Measurements from ENCODE around the gene GALNT9.
A peak's percentile ranks its signal among the peaks of the same experiment; 100 is the strongest.
"Not testable (repeated sequence)": the region's sequence is repeated elsewhere in the genome, so short reads cannot be mapped to it uniquely, and the experiment has no call there.

Gene GALNT9

DNA sequence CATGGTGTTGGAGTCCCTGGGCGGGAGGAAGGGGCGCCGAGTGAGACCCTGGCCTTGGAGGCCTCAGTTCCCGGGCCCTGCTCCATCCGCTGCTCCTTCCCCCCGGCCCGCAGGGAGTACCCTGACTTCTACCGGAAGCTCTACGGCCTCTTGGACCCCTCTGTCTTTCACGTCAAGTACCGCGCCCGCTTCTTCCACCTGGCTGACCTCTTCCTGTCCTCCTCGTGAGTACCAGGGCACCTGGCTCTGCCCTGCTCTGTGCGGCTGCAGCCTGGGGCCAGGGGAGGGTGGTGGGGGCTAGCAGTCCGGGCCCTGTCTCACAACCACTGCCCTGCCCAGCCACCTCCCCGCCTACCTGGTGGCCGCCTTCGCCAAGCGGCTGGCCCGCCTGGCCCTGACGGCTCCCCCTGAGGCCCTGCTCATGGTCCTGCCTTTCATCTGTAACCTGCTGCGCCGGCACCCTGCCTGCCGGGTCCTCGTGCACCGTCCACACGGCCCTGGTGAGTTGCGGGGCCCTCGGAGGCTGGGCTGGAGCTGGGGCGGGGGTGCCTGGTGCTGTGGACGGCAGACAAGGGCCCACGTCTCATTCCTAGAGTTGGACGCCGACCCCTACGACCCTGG is 178.1 kb downstream of the GALNT9 start:
- H3K27ac ChIP-seq (replicated peaks; ENCODE audit: low read length) = no peak overlapping the region
- no peak overlapping the region for H2AFZ ChIP-seq (ENCODE audit: low read length)
- no peak overlapping the region for H3K9ac ChIP-seq (ENCODE audit: low read depth, low read length, poor library complexity)
- H2AK5ac ChIP-seq (ENCODE audit: low read depth, low read length) = no peak overlapping the region
- H2BK120ac ChIP-seq (ENCODE audit: low read depth, low read length) = no peak overlapping the region
- no peak overlapping the region for H4K91ac ChIP-seq (ENCODE audit: low read depth, low read length, poor library complexity)
- H4K8ac ChIP-seq (ENCODE audit: low read depth, low read length) = no peak overlapping the region
- peaks cover 11% of the 10 kb centered on the region for H3K79me1 ChIP-seq (ENCODE audit: low read depth, low read length)
- DNase-seq (ENCODE audit: low spot score) = no peak
- H3K18ac ChIP-seq (ENCODE audit: low read length) = no peak overlapping the region
- H3K4me2 ChIP-seq (ENCODE audit: insufficient read depth, low read length, poor library complexity, severe bottlenecking) = no peak overlapping the region
- H3K14ac ChIP-seq (ENCODE audit: low read length) = no peak overlapping the region
- H3K4ac ChIP-seq (ENCODE audit: low read length) = no peak overlapping the region
- H2BK5ac ChIP-seq (ENCODE audit: low read length) = no peak overlapping the region
- no peak overlapping the region for H2BK15ac ChIP-seq (ENCODE audit: low read length)
- no peak overlapping the region for H3K4me3 ChIP-seq (ENCODE audit: low read length in 2 of 2)
- H3K27me3 ChIP-seq (ENCODE audit: control insufficient read depth in 3 of 3, insufficient read depth in 3 of 3, low read depth in 1 of 3, low read length in 3 of 3) = no peaks in the 10 kb centered on the region
- H3K4me1 ChIP-seq (ENCODE audit: control insufficient read depth in 2 of 2, insufficient read depth in 1 of 2, low read depth in 1 of 2, low read length in 2 of 2) = peaks cover 6 to 9% of the 10 kb centered on the region in 2 donors
- no peak overlapping the region for H2BK12ac ChIP-seq (ENCODE audit: low read length)
- H3K36me3 ChIP-seq (replicated peaks in 1 of 2; ENCODE audit: control insufficient read depth in 2 of 2, insufficient read depth in 2 of 2, low read length in 2 of 2) = peaks cover 23 to 36% of the 10 kb centered on the region in 2 donors
- H3K9me3 ChIP-seq (replicated peaks in 1 of 2; ENCODE audit: control insufficient read depth in 2 of 2, insufficient read depth in 1 of 2, low read depth in 1 of 2, low read length in 2 of 2) = peaks cover 3 to 7% of the 10 kb centered on the region in 2 donors
- WGBS, 2 donors (ENCODE audit: extremely low coverage in 2 of 2, insufficient read length in 2 of 2, insufficient replicate concordance in 1 of 2) = no CpG with 5 or more reads among the region's 36 CpGs
- H3K23ac ChIP-seq (ENCODE audit: low read depth, low read length, poor library complexity) = peak overlapping the region; percentile 43

DNA sequence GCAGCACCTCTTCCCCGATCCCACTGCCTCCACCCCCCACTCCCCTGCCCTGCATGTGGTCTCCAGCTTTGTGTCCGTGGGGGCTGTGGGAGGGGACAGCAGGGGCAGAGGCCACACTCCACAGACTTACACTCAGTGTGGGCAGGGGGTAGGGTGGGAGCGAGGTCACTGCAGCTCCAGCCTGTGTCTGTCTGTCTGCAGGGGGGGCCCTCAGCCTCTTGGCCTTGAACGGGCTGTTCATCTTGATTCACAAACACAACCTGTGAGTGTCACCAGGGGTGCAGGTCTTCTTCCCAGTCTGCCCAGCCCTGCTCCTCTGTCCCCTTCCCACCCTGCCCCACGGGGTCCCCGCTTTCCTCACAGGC is 178.6 kb downstream of the GALNT9 start:
- no peak for DNase-seq (ENCODE audit: low spot score)
- no peak overlapping the region for H3K9ac ChIP-seq (ENCODE audit: low read depth, low read length, poor library complexity)
- no peak overlapping the region for H4K91ac ChIP-seq (ENCODE audit: low read depth, low read length, poor library complexity)
- no peak overlapping the region for H2AK5ac ChIP-seq (ENCODE audit: low read depth, low read length)
- H3K27ac ChIP-seq (replicated peaks; ENCODE audit: low read length) = no peak overlapping the region
- peaks cover 2 to 3% of the 10 kb centered on the region in 2 donors for H3K9me3 ChIP-seq (replicated peaks in 1 of 2; ENCODE audit: control insufficient read depth in 2 of 2, insufficient read depth in 1 of 2, low read depth in 1 of 2, low read length in 2 of 2)
- no peak overlapping the region for H4K8ac ChIP-seq (ENCODE audit: low read depth, low read length)
- H2AFZ ChIP-seq (ENCODE audit: low read length) = no peak overlapping the region
- H2BK5ac ChIP-seq (ENCODE audit: low read length) = no peak overlapping the region
- WGBS, 2 donors (ENCODE audit: extremely low coverage in 2 of 2, insufficient read length in 2 of 2, insufficient replicate concordance in 1 of 2) = no CpG with 5 or more reads among the region's 6 CpGs
- peaks cover 11% of the 10 kb centered on the region for H3K79me1 ChIP-seq (ENCODE audit: low read depth, low read length)
- H3K36me3 ChIP-seq (replicated peaks in 1 of 2; ENCODE audit: control insufficient read depth in 2 of 2, insufficient read depth in 2 of 2, low read length in 2 of 2) = peaks cover 18 to 40% of the 10 kb centered on the region in 2 donors
- H2BK15ac ChIP-seq (ENCODE audit: low read length) = no peak overlapping the region
- H3K23ac ChIP-seq (ENCODE audit: low read depth, low read length, poor library complexity) = no peak overlapping the region
- H3K4me1 ChIP-seq (ENCODE audit: control insufficient read depth in 2 of 2, insufficient read depth in 1 of 2, low read depth in 1 of 2, low read length in 2 of 2) = peaks cover 6% of the 10 kb centered on the region in 2 donors
- no peak overlapping the region for H3K14ac ChIP-seq (ENCODE audit: low read length)
- H2BK12ac ChIP-seq (ENCODE audit: low read length) = no peak overlapping the region
- no peak overlapping the region for H3K18ac ChIP-seq (ENCODE audit: low read length)
- H3K4me3 ChIP-seq (ENCODE audit: low read length in 2 of 2) = no peak overlapping the region
- no peak overlapping the region for H3K4me2 ChIP-seq (ENCODE audit: insufficient read depth, low read length, poor library complexity, severe bottlenecking)
- H3K27me3 ChIP-seq (ENCODE audit: control insufficient read depth in 3 of 3, insufficient read depth in 3 of 3, low read depth in 1 of 3, low read length in 3 of 3) = no peaks in the 10 kb centered on the region
- H3K4ac ChIP-seq (ENCODE audit: low read length) = no peak overlapping the region
- no peak overlapping the region for H2BK120ac ChIP-seq (ENCODE audit: low read depth, low read length)

DNA sequence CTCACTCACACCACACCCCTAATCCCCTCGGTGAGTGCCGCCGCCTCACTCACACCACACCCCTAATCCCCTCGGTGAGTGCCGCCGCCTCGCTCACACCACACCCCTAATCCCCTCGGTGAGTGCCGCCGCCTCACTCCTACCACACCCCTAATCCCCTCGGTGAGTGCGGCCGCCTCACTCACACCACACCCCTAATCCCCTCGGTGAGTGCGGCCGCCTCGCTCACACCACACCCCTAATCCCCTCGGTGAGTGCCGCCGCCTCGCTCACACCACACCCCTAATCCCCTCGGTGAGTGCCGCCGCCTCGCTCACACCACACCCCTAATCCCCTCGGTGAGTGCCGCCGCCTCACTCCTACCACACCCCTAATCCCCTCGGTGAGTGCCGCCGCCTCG is 179.9 kb downstream of the GALNT9 start:
- not testable (repeated sequence) for H3K4me3 ChIP-seq (ENCODE audit: low read length in 2 of 2); H2BK5ac ChIP-seq (ENCODE audit: low read length); H3K4me2 ChIP-seq (ENCODE audit: insufficient read depth, low read length, poor library complexity, severe bottlenecking); DNase-seq (ENCODE audit: low spot score); H3K18ac ChIP-seq (ENCODE audit: low read length); H3K4ac ChIP-seq (ENCODE audit: low read length); H2BK12ac ChIP-seq (ENCODE audit: low read length); H3K27me3 ChIP-seq (ENCODE audit: control insufficient read depth in 3 of 3, insufficient read depth in 3 of 3, low read depth in 1 of 3, low read length in 3 of 3); H2BK120ac ChIP-seq (ENCODE audit: low read depth, low read length); H2AK5ac ChIP-seq (ENCODE audit: low read depth, low read length); H4K8ac ChIP-seq (ENCODE audit: low read depth, low read length); H2AFZ ChIP-seq (ENCODE audit: low read length); H3K27ac ChIP-seq (replicated peaks; ENCODE audit: low read length); H3K14ac ChIP-seq (ENCODE audit: low read length); H3K9me3 ChIP-seq (replicated peaks in 1 of 2; ENCODE audit: control insufficient read depth in 2 of 2, insufficient read depth in 1 of 2, low read depth in 1 of 2, low read length in 2 of 2); H2BK15ac ChIP-seq (ENCODE audit: low read length); H4K91ac ChIP-seq (ENCODE audit: low read depth, low read length, poor library complexity); H3K9ac ChIP-seq (ENCODE audit: low read depth, low read length, poor library complexity)
- peaks cover 18% of the 10 kb centered on the region for H3K79me1 ChIP-seq (ENCODE audit: low read depth, low read length)
- peaks cover 11 to 12% of the 10 kb centered on the region in 2 donors for H3K4me1 ChIP-seq (ENCODE audit: control insufficient read depth in 2 of 2, insufficient read depth in 1 of 2, low read depth in 1 of 2, low read length in 2 of 2)
- peak overlapping the region; percentile 22 for H3K23ac ChIP-seq (ENCODE audit: low read depth, low read length, poor library complexity)
- no CpG with 5 or more reads among the region's 32 CpGs for WGBS, 2 donors (ENCODE audit: extremely low coverage in 2 of 2, insufficient read length in 2 of 2, insufficient replicate concordance in 1 of 2)
- peaks cover 14 to 45% of the 10 kb centered on the region in 2 donors for H3K36me3 ChIP-seq (replicated peaks in 1 of 2; ENCODE audit: control insufficient read depth in 2 of 2, insufficient read depth in 2 of 2, low read length in 2 of 2)

DNA sequence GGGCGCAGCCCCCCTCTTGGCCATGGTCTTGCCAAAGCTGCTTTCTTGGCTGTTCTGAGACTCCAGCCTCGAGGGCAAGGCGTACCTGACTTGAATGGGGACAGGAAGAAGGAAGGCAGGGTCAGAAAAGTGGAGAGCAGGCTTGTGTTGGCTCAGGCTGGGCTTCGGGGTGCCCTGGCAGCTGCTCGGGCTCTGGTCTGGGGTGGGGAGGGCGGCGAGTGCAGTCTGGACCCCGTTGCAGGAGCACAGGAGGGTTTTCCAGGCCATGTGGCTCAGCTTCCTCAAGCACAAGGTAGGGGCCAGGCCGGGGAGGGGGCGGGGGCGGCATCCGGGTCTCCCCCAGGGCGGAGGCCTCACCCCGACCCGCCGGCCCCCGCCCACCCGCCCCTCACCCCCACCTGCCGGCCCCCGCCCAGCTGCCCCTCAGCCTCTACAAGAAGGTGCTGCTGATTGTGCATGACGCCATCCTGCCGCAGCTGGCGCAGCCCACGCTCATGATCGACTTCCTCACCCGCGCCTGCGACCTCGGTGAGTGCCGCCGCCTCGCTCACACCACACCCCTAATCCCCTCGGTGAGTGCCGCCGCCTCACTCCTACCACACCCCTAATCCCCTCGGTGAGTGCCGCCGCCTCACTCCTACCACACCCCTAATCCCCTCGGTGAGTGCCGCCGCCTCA is 180.9 kb downstream of the GALNT9 start:
- Histone ChIP-seq H3K14ac (ENCODE audit: low read length) (no peak overlapping the region), H3K9me3 (replicated peaks in 1 of 2; ENCODE audit: control insufficient read depth in 2 of 2, insufficient read depth in 1 of 2, low read depth in 1 of 2, low read length in 2 of 2) (peaks cover 0 to 3% of the 10 kb centered on the region in 2 donors), H4K91ac (ENCODE audit: low read depth, low read length, poor library complexity) (no peak overlapping the region), H3K4me2 (ENCODE audit: insufficient read depth, low read length, poor library complexity, severe bottlenecking) (no peak overlapping the region), H2BK12ac (ENCODE audit: low read length) (no peak overlapping the region), H3K4me3 (ENCODE audit: low read length in 2 of 2) (no peak overlapping the region), H3K23ac (ENCODE audit: low read depth, low read length, poor library complexity) (no peak overlapping the region), H2AK5ac (ENCODE audit: low read depth, low read length) (no peak overlapping the region), H3K79me1 (ENCODE audit: low read depth, low read length) (peaks cover 21% of the 10 kb centered on the region), H2BK15ac (ENCODE audit: low read length) (no peak overlapping the region), H3K27ac (replicated peaks; ENCODE audit: low read length) (no peak overlapping the region), H3K4me1 (ENCODE audit: control insufficient read depth in 2 of 2, insufficient read depth in 1 of 2, low read depth in 1 of 2, low read length in 2 of 2) (peaks cover 5 to 6% of the 10 kb centered on the region in 2 donors), H4K8ac (ENCODE audit: low read depth, low read length) (no peak overlapping the region), H3K4ac (ENCODE audit: low read length) (no peak overlapping the region), H3K27me3 (ENCODE audit: control insufficient read depth in 3 of 3, insufficient read depth in 3 of 3, low read depth in 1 of 3, low read length in 3 of 3) (no peaks in the 10 kb centered on the region), H3K36me3 (replicated peaks in 1 of 2; ENCODE audit: control insufficient read depth in 2 of 2, insufficient read depth in 2 of 2, low read length in 2 of 2) (peaks cover 14 to 45% of the 10 kb centered on the region in 2 donors), H2BK120ac (ENCODE audit: low read depth, low read length) (no peak overlapping the region), H3K18ac (ENCODE audit: low read length) (no peak overlapping the region), H2BK5ac (ENCODE audit: low read length) (no peak overlapping the region), H2AFZ (ENCODE audit: low read length) (no peak overlapping the region), H3K9ac (ENCODE audit: low read depth, low read length, poor library complexity) (no peak overlapping the region)
- WGBS, 2 donors (ENCODE audit: extremely low coverage in 2 of 2, insufficient read length in 2 of 2, insufficient replicate concordance in 1 of 2) = no CpG with 5 or more reads among the region's 41 CpGs
- no peak for DNase-seq (ENCODE audit: low spot score)
